HG03565 (cell line): ENCODE measurements around the gene PDYN.

ENCODE experiments used
- ATAC-seq: cut with Tn5 transposase; IDR thresholded peaks from one replicate; pipeline ENCODE4 v1.9.1; 2021; ENCODE audit warnings: mild to moderate bottlenecking, moderate library complexity; ENCODE audit not compliant: unreplicated experiment

Gene PDYN

GRCh38 chr20:1995531-1996310 is 1.9 kb upstream of the PDYN start:
- no peak for ATAC-seq

- ATAC-seq: no peak
Measured at GRCh38 chr20:1994627-1995026, 769 bp upstream of the PDYN start.

GRCh38 chr20:1992359-1993110 is 1.3 kb downstream of the PDYN start:
- no peak for ATAC-seq

- no peak for ATAC-seq
Measured at GRCh38 chr20:1987826-1988225, 6.0 kb downstream of the PDYN start.

- ATAC-seq: no peak
Measured at GRCh38 chr20:1983301-1983700, 10.6 kb downstream of the PDYN start.

- ATAC-seq: no peak
Measured at GRCh38 chr20:1982686-1983085, 11.2 kb downstream of the PDYN start.

- ATAC-seq: no peak
Measured at GRCh38 chr20:1979106-1979778, 14.6 kb downstream of the PDYN start.

GRCh38 chr20:1975291-1975690 is 18.6 kb downstream of the PDYN start:
- ATAC-seq: no peak

GRCh38 chr20:1973601-1974440 is 20.0 kb downstream of the PDYN start:
- no peak for ATAC-seq

- no peak for ATAC-seq
Measured at GRCh38 chr20:1971893-1972586, 21.8 kb downstream of the PDYN start.

GRCh38 chr20:1968964-1969363 is 24.9 kb downstream of the PDYN start:
- ATAC-seq: no peak

- ATAC-seq: no peak
Measured at GRCh38 chr20:1965520-1966351, 28.1 kb downstream of the PDYN start.

GRCh38 chr20:1964659-1965405 is 29.0 kb downstream of the PDYN start:
- no peak for ATAC-seq

GRCh38 chr20:1964061-1964460 is 29.8 kb downstream of the PDYN start:
- no peak for ATAC-seq

GRCh38 chr20:1961374-1961773 is 32.5 kb downstream of the PDYN start:
- no peak for ATAC-seq

- no peak for ATAC-seq
Measured at GRCh38 chr20:1959156-1959555, 34.7 kb downstream of the PDYN start.

GRCh38 chr20:1958426-1958825 is 35.4 kb downstream of the PDYN start:
- no peak for ATAC-seq

GRCh38 chr20:1955217-1955616 is 38.6 kb downstream of the PDYN start:
- no peak for ATAC-seq

GRCh38 chr20:1953621-1954020 is 40.2 kb downstream of the PDYN start:
- ATAC-seq: no peak
